IMR-90 (cell line): ENCODE results near the gene KCNJ6.

ENCODE experiments used
- CEBPB ChIP-seq: IDR thresholded peaks from 2 replicates; pipeline ENCODE4 v1.6.1; 2012; ENCODE audit warnings: low read depth, low read length, improper control_type of control experiment
- ELK1 ChIP-seq: fragments of 150-350 bp; IDR thresholded peaks from 2 replicates; pipeline ENCODE4 v1.6.1; 2016; ENCODE audit warnings: low read depth, mild to moderate bottlenecking, low read length, moderate library complexity, borderline replicate concordance
- POLR2A ChIP-seq: IDR thresholded peaks from 2 replicates; pipeline ENCODE4 v1.6.1; 2012; ENCODE audit warnings: mild to moderate bottlenecking, low read depth, low read length
- SMC3 ChIP-seq: fragments of 150-350 bp; IDR thresholded peaks from 2 replicates; pipeline ENCODE4 v1.6.1; 2016; ENCODE audit warnings: low read depth, mild to moderate bottlenecking, antibody characterized with exemption, low read length, moderate library complexity
- TF ChIP-seq, protein P1 (sequence below): conservative IDR thresholded peaks from 2 replicates; pipeline ENCODE4 v1.5.1; 2012; ENCODE audit warnings: mild to moderate bottlenecking, low read depth, low read length, improper control_type of control experiment

DNA sequence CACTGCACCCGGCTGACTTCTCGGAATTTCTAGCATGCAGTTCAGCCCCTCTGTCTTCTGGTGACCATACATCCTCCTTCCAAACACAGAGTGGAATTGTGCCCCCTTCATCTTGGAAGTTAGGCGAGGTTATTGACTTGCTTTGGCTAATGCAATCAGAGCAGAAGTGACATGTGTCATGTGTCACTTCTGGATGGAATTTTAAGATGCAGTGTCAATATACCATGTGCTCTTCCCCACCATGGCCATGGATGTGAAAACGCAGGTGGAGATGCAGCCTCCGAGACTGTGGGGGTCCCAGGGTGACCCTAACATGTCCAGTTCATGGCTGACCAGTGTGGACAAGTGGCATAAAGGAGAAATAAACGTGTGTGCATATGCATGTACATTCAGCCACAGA, 83.0 kb downstream of the KCNJ6 start:
- TF ChIP-seq, protein P1, sequence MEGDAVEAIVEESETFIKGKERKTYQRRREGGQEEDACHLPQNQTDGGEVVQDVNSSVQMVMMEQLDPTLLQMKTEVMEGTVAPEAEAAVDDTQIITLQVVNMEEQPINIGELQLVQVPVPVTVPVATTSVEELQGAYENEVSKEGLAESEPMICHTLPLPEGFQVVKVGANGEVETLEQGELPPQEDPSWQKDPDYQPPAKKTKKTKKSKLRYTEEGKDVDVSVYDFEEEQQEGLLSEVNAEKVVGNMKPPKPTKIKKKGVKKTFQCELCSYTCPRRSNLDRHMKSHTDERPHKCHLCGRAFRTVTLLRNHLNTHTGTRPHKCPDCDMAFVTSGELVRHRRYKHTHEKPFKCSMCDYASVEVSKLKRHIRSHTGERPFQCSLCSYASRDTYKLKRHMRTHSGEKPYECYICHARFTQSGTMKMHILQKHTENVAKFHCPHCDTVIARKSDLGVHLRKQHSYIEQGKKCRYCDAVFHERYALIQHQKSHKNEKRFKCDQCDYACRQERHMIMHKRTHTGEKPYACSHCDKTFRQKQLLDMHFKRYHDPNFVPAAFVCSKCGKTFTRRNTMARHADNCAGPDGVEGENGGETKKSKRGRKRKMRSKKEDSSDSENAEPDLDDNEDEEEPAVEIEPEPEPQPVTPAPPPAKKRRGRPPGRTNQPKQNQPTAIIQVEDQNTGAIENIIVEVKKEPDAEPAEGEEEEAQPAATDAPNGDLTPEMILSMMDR: no peak
- TF ChIP-seq POLR2A: no peak
- no peak for TF ChIP-seq SMC3
- TF ChIP-seq CEBPB: no peak
- TF ChIP-seq ELK1: no peak
